DND-41 (cell line): ENCODE data around the gene SETD3.
A peak's percentile ranks its signal among the peaks of the same experiment; 100 is the strongest.

Source experiments
- ATAC-seq: fragments of 200-7000 bp; cut with Tn5 transposase; 3 replicates; pipeline ENCODE4 v1.9.1; 2021; ENCODE audit warnings: low read depth; ENCODE audit not compliant: insufficient read depth
- DNase-seq: peaks from one replicate; pipeline ENCODE4 v3.0.0-alpha.2; 2020
- H2AFZ ChIP-seq: 2 replicates; pipeline ENCODE4 v1.6.0; 2012; ENCODE audit warnings: low read depth, low read length
- H3K27ac ChIP-seq: 2 replicates; pipeline ENCODE4 v1.5.1; 2012; ENCODE audit warnings: low read length, inconsistent platforms
- H3K27me3 ChIP-seq: fragments of 200-600 bp; sonication (generic); 2 replicates; pipeline ENCODE4 v1.6.0; 2012; ENCODE audit warnings: low read length, mild to moderate bottlenecking, inconsistent platforms; ENCODE audit not compliant: insufficient read depth, poor library complexity
- H3K36me3 ChIP-seq: 2 replicates; pipeline ENCODE4 v1.5.1; 2012; ENCODE audit warnings: low read length, inconsistent platforms; ENCODE audit not compliant: insufficient read depth
- H3K4me1 ChIP-seq: 2 replicates; pipeline ENCODE4 v1.5.1; 2012; ENCODE audit warnings: mild to moderate bottlenecking, low read length; ENCODE audit not compliant: insufficient read depth
- H3K4me2 ChIP-seq: 2 replicates; pipeline ENCODE4 v1.6.0; 2012; ENCODE audit warnings: mild to moderate bottlenecking, moderate library complexity, low read length, inconsistent platforms; ENCODE audit not compliant: insufficient read depth
- H3K4me3 ChIP-seq, 2 experiments: fragments of 200-600 bp in 1 of 2; shearing (Covaris generic) in 1 of 2; 2 replicates each; pipeline ENCODE4 v1.5.1; 2012 to 2016; ENCODE audit warnings: inconsistent platforms in 2 of 2, low read length in 2 of 2, mild to moderate bottlenecking in 2 of 2, low read depth in 1 of 2, moderate library complexity in 1 of 2
- H3K79me2 ChIP-seq: 2 replicates; pipeline ENCODE4 v1.6.0; 2012; ENCODE audit warnings: low read length, inconsistent platforms; ENCODE audit not compliant: insufficient read depth
- H3K9ac ChIP-seq: 2 replicates; pipeline ENCODE4 v1.6.0; 2012; ENCODE audit warnings: low read depth, mild to moderate bottlenecking, inconsistent platforms, low read length, moderate library complexity
- H3K9me3 ChIP-seq: 2 replicates; pipeline ENCODE4 v1.5.1; 2012; ENCODE audit warnings: low read length, moderate library complexity, mild to moderate bottlenecking, inconsistent platforms; ENCODE audit not compliant: insufficient read depth, severe bottlenecking
- H4K20me1 ChIP-seq: 2 replicates; pipeline ENCODE4 v1.6.0; 2012; ENCODE audit warnings: low read length; ENCODE audit not compliant: insufficient read depth
- CTCF ChIP-seq: IDR thresholded peaks from 2 replicates; pipeline ENCODE4 v1.5.1; 2012; ENCODE audit warnings: borderline replicate concordance, low read length, moderate library complexity, mild to moderate bottlenecking; ENCODE audit not compliant: poor library complexity, severe bottlenecking; ENCODE audit errors: extremely low read depth
- EZH2 ChIP-seq: IDR thresholded peaks from 3 replicates; pipeline ENCODE4 v1.6.1; 2012; ENCODE audit warnings: borderline replicate concordance, low read depth, mild to moderate bottlenecking, moderate library complexity, low read length, inconsistent platforms; ENCODE audit not compliant: severe bottlenecking

Gene SETD3

GRCh38 chr14:99394602-99395156 is 86.0 kb downstream of the SETD3 start:
- H3K9ac ChIP-seq, result no peak overlapping the region
- no peak overlapping the region for H2AFZ ChIP-seq
- no peaks in the 10 kb centered on the region for H3K4me1 ChIP-seq
- H3K4me3 ChIP-seq, result no peak overlapping the region
- peaks cover 18% of the 10 kb centered on the region; the same call in 1 of the 2 replicates for H4K20me1 ChIP-seq
- no peak overlapping the region for H3K27ac ChIP-seq
- ATAC-seq, result no peak
- no peaks in the 10 kb centered on the region for H3K79me2 ChIP-seq
- no peak overlapping the region for H3K4me2 ChIP-seq
- TF ChIP-seq CTCF (no peak), EZH2 (no peak)
- no peaks in the 10 kb centered on the region for H3K27me3 ChIP-seq
- H3K9me3 ChIP-seq, result no peaks in the 10 kb centered on the region
- peaks cover 50% of the 10 kb centered on the region for H3K36me3 ChIP-seq
- DNase-seq, result no peak

GRCh38 chr14:99393059-99393655 is 87.5 kb downstream of the SETD3 start:
- H3K36me3 ChIP-seq, result peaks cover 37% of the 10 kb centered on the region
- no peaks in the 10 kb centered on the region for H3K27me3 ChIP-seq
- H3K27ac ChIP-seq, result no peak overlapping the region
- H3K9me3 ChIP-seq, result no peaks in the 10 kb centered on the region
- H3K9ac ChIP-seq, result no peak overlapping the region
- H2AFZ ChIP-seq, result no peak overlapping the region
- H3K4me1 ChIP-seq, result peaks cover 3% of the 10 kb centered on the region; the same call in 1 of the 2 replicates
- ATAC-seq (peak; percentile 75), DNase-seq (peak; percentile 42)
- no peak overlapping the region for H3K4me3 ChIP-seq
- peaks cover 18% of the 10 kb centered on the region; the same call in 1 of the 2 replicates for H4K20me1 ChIP-seq
- TF ChIP-seq CTCF (peak; percentile 61), EZH2 (no peak)
- no peak overlapping the region for H3K4me2 ChIP-seq
- H3K79me2 ChIP-seq, result no peaks in the 10 kb centered on the region

- peaks cover 10% of the 10 kb centered on the region; the same call in 1 of the 2 replicates for H3K4me1 ChIP-seq
- H3K27me3 ChIP-seq, result no peaks in the 10 kb centered on the region
- no peak overlapping the region for H3K27ac ChIP-seq
- H3K79me2 ChIP-seq, result no peaks in the 10 kb centered on the region
- ATAC-seq (no peak), DNase-seq (no peak)
- H2AFZ ChIP-seq, result no peak overlapping the region
- H4K20me1 ChIP-seq, result peaks cover 18% of the 10 kb centered on the region; the same call in 1 of the 2 replicates
- H3K4me2 ChIP-seq, result no peak overlapping the region
- peaks cover 25% of the 10 kb centered on the region for H3K36me3 ChIP-seq
- H3K4me3 ChIP-seq, result no peak overlapping the region
- no peaks in the 10 kb centered on the region for H3K9me3 ChIP-seq
- no peak overlapping the region for H3K9ac ChIP-seq
- TF ChIP-seq CTCF, result no peak
- TF ChIP-seq EZH2, result no peak
Measured at GRCh38 chr14:99391671-99392070, 89.0 kb downstream of the SETD3 start.
